Liver (tissue), 9 donors: ENCODE measurements around the gene ENDOU. TPM values are rescaled to one million over a fixed set of nuclear protein-coding genes. Genes with fewer than 3 reads are reported as not detected.

Experiments
- DNase-seq: peaks from one replicate; pipeline ENCODE4 v3.0.0-alpha.2; 2017; ENCODE audit warnings: low spot score
- H3K27ac ChIP-seq, 2 donors: one replicate each; pipeline ENCODE4 v1.7.0; 2013; ENCODE audit warnings: inconsistent platforms in 2 of 2, low read length in 2 of 2, control low read depth in 1 of 2, low read depth in 1 of 2, mild to moderate bottlenecking in 1 of 2
- H3K27me3 ChIP-seq, 4 donors: one replicate each; pipeline versions ENCODE4 v1.6.1 to v1.7.0; 2013; ENCODE audit warnings: low read length in 3 of 4, inconsistent platforms in 1 of 4, mild to moderate bottlenecking in 1 of 4, moderate library complexity in 1 of 4; ENCODE audit not compliant: control insufficient read depth in 4 of 4, insufficient read depth in 4 of 4
- H3K36me3 ChIP-seq, 4 donors: one replicate each; pipeline versions ENCODE4 v1.6.1 to v1.7.0; 2013; ENCODE audit warnings: low read length in 3 of 4, mild to moderate bottlenecking in 3 of 4, low read depth in 1 of 4, moderate library complexity in 1 of 4; ENCODE audit not compliant: control insufficient read depth in 4 of 4, insufficient read depth in 3 of 4
- H3K4me1 ChIP-seq, 4 donors: one replicate each; pipeline versions ENCODE4 v1.6.1 to v1.7.0; 2013; ENCODE audit warnings: low read length in 3 of 4, mild to moderate bottlenecking in 3 of 4, moderate library complexity in 1 of 4; ENCODE audit not compliant: control insufficient read depth in 4 of 4, insufficient read depth in 4 of 4
- H3K4me3 ChIP-seq, 3 donors: one replicate each; pipeline versions ENCODE4 v1.6.1 to v1.7.0; 2013; ENCODE audit warnings: low read length in 3 of 3, control low read depth in 1 of 3, low read depth in 1 of 3, mild to moderate bottlenecking in 1 of 3
- H3K9ac ChIP-seq, 2 donors: one replicate each; pipeline ENCODE4 v1.7.0; 2013; ENCODE audit warnings: low read length in 2 of 2, mild to moderate bottlenecking in 2 of 2, moderate library complexity in 2 of 2, control low read depth in 1 of 2, low read depth in 1 of 2
- H3K9me3 ChIP-seq, 4 donors: one replicate each; pipeline versions ENCODE4 v1.6.1 to v1.7.0; 2013; ENCODE audit warnings: low read length in 3 of 4; ENCODE audit not compliant: control insufficient read depth in 4 of 4
- EGR1 ChIP-seq, 2 donors: IDR thresholded peaks; 2 replicates each; pipeline ENCODE4 v1.6.1; 2016 to 2018; ENCODE audit warnings: antibody characterized with exemption in 2 of 2, low read depth in 2 of 2
- FOXA1 ChIP-seq: IDR thresholded peaks from 2 replicates; pipeline ENCODE4 v1.6.1; 2016; ENCODE audit warnings: antibody characterized with exemption
- FOXA2 ChIP-seq: IDR thresholded peaks from 2 replicates; pipeline ENCODE4 v1.6.1; 2016; ENCODE audit warnings: antibody characterized with exemption
- GABPA ChIP-seq, 2 donors: IDR thresholded peaks in 1 of 2; conservative IDR thresholded peaks in 1 of 2; 2 replicates each; pipeline ENCODE4 v1.6.1; 2016; ENCODE audit warnings: antibody characterized with exemption in 2 of 2, mild to moderate bottlenecking in 1 of 2, moderate library complexity in 1 of 2
- HNF4A ChIP-seq, 2 donors: conservative IDR thresholded peaks; 2 replicates each; pipeline ENCODE4 v1.6.1; 2016; ENCODE audit warnings: antibody characterized with exemption in 2 of 2, mild to moderate bottlenecking in 2 of 2
- HNF4G ChIP-seq: IDR thresholded peaks from 2 replicates; pipeline ENCODE4 v1.6.1; 2016; ENCODE audit warnings: antibody characterized with exemption
- JUND ChIP-seq, 2 donors: IDR thresholded peaks; 2 replicates each; pipeline ENCODE4 v1.6.1; 2016; ENCODE audit warnings: antibody characterized with exemption in 2 of 2
- NR2F2 ChIP-seq: IDR thresholded peaks from 2 replicates; pipeline ENCODE4 v1.6.1; 2016; ENCODE audit warnings: antibody characterized with exemption
- RAD21 ChIP-seq, 2 donors: IDR thresholded peaks; 2 replicates each; pipeline ENCODE4 v1.6.1; 2016; ENCODE audit warnings: antibody characterized with exemption in 2 of 2, mild to moderate bottlenecking in 2 of 2
- RXRA ChIP-seq, 2 donors: IDR thresholded peaks; 2 replicates each; pipeline ENCODE4 v1.6.1; 2017 to 2018; ENCODE audit warnings: antibody characterized with exemption in 2 of 2, mild to moderate bottlenecking in 1 of 2
- SP1 ChIP-seq: IDR thresholded peaks from 2 replicates; pipeline ENCODE4 v1.6.1; 2018; ENCODE audit warnings: antibody characterized with exemption, mild to moderate bottlenecking
- TAF1 ChIP-seq: conservative IDR thresholded peaks from 2 replicates; pipeline ENCODE4 v1.6.1; 2016; ENCODE audit warnings: antibody characterized with exemption, mild to moderate bottlenecking
- YY1 ChIP-seq: IDR thresholded peaks from 2 replicates; pipeline ENCODE4 v1.6.1; 2016; ENCODE audit warnings: antibody characterized with exemption, mild to moderate bottlenecking
- WGBS: extraction: QIAGEN DNeasy Blood & Tissue Kit; methylation state at CpG from one replicate; pipeline ENCODE4 v1.1.7; 2013; 5-methylcytosine and 5-hydroxymethylcytosine counted together
- polyA plus RNA-seq, 2 donors: library from polyadenylated mRNA; stranded (reverse) in 1 of 2; unstranded in 1 of 2; fragments of 200-250 nt in 1 of 2; fragments of >200 nt in 1 of 2; fragmentation: Nextera tagmentation in 1 of 2; extraction: Ambion mirVana in 1 of 2; gene quantifications; one replicate each; pipeline versions ENCODE4 v1.2.1 to v1.2.3, GENCODE V29; 2013 to 2015
- total RNA-seq, 2 donors: library from RNA; depleted of rRNA; stranded (reverse); fragments of >200 nt; gene quantifications; one replicate each; pipeline ENCODE4 v1.2.3, GENCODE V29; 2014
- TF ChIP-seq, protein P1 (sequence below): IDR thresholded peaks from 2 replicates; pipeline ENCODE4 v1.6.1; 2016; ENCODE audit warnings: antibody characterized with exemption, mild to moderate bottlenecking
- TF ChIP-seq, protein P2 (sequence below): IDR thresholded peaks from 2 replicates; pipeline ENCODE4 v1.6.1; 2016; ENCODE audit warnings: antibody characterized with exemption
- TF ChIP-seq, protein P3 (sequence below): fragments of 150-350 bp; IDR thresholded peaks from 2 replicates; pipeline ENCODE4 v1.5.1; 2017; ENCODE audit warnings: improper control_type of control experiment, low read depth, low read length; ENCODE audit not compliant: missing input control
- TF ChIP-seq, protein P4 (sequence below): IDR thresholded peaks from 2 replicates; pipeline ENCODE4 v1.6.1; 2016; ENCODE audit warnings: antibody characterized with exemption
- TF ChIP-seq, protein P5 (sequence below): IDR thresholded peaks from 2 replicates; pipeline ENCODE4 v1.6.1; 2016; ENCODE audit warnings: antibody characterized with exemption
- donor health status: healthy.
- donor health status: healthy.
- donor health status: healthy.
- donor health status: healthy.
- donor health status: healthy.

ENDOU gene
- total and polyA plus RNA-seq, 4 donors = 0.25 TPM; not detected in 3

DNA sequence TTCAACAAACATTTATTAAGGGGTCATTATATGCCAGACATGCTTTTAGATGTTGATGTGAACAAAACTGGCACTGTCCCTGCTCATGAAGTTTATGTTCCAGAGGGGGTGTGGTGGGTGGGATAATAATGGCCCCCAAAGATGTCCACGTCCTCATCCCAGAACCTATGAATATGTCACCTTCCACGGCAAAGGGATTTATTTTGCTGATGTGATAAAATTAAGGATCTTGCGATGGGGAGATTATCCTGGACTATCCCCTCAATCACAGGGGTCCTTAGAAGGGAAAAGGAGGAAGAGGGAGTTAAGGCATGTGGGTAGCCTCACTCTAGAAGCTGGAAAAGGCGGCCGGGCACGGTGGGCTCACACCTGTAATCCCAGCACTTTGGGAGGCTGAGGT is 46.0 kb upstream of the ENDOU start:
- TF ChIP-seq, protein P1, sequence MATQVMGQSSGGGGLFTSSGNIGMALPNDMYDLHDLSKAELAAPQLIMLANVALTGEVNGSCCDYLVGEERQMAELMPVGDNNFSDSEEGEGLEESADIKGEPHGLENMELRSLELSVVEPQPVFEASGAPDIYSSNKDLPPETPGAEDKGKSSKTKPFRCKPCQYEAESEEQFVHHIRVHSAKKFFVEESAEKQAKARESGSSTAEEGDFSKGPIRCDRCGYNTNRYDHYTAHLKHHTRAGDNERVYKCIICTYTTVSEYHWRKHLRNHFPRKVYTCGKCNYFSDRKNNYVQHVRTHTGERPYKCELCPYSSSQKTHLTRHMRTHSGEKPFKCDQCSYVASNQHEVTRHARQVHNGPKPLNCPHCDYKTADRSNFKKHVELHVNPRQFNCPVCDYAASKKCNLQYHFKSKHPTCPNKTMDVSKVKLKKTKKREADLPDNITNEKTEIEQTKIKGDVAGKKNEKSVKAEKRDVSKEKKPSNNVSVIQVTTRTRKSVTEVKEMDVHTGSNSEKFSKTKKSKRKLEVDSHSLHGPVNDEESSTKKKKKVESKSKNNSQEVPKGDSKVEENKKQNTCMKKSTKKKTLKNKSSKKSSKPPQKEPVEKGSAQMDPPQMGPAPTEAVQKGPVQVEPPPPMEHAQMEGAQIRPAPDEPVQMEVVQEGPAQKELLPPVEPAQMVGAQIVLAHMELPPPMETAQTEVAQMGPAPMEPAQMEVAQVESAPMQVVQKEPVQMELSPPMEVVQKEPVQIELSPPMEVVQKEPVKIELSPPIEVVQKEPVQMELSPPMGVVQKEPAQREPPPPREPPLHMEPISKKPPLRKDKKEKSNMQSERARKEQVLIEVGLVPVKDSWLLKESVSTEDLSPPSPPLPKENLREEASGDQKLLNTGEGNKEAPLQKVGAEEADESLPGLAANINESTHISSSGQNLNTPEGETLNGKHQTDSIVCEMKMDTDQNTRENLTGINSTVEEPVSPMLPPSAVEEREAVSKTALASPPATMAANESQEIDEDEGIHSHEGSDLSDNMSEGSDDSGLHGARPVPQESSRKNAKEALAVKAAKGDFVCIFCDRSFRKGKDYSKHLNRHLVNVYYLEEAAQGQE = no peak
- TF ChIP-seq, protein P2, sequence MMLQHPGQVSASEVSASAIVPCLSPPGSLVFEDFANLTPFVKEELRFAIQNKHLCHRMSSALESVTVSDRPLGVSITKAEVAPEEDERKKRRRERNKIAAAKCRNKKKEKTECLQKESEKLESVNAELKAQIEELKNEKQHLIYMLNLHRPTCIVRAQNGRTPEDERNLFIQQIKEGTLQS = no peak
- TF ChIP-seq, protein P3, sequence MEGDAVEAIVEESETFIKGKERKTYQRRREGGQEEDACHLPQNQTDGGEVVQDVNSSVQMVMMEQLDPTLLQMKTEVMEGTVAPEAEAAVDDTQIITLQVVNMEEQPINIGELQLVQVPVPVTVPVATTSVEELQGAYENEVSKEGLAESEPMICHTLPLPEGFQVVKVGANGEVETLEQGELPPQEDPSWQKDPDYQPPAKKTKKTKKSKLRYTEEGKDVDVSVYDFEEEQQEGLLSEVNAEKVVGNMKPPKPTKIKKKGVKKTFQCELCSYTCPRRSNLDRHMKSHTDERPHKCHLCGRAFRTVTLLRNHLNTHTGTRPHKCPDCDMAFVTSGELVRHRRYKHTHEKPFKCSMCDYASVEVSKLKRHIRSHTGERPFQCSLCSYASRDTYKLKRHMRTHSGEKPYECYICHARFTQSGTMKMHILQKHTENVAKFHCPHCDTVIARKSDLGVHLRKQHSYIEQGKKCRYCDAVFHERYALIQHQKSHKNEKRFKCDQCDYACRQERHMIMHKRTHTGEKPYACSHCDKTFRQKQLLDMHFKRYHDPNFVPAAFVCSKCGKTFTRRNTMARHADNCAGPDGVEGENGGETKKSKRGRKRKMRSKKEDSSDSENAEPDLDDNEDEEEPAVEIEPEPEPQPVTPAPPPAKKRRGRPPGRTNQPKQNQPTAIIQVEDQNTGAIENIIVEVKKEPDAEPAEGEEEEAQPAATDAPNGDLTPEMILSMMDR = no peak
- TF ChIP-seq SP1 (no peak), FOXA2 (no peak), HNF4G (no peak), YY1 (no peak), TAF1 (no peak), JUND (IDR thresholded peaks at IDR 0.05) (no peak), NR2F2 (no peak), GABPA (IDR thresholded peaks at IDR 0.05 in 1 of 2, conservative IDR thresholded peaks at IDR 0.05 in 1 of 2) (no peak), RAD21 (IDR thresholded peaks at IDR 0.05) (no peak), EGR1 (IDR thresholded peaks at IDR 0.05; ENCODE audit: low read depth in 2 of 2) (no peak), HNF4A (conservative IDR thresholded peaks at IDR 0.05) (no peak), FOXA1 (no peak), RXRA (IDR thresholded peaks at IDR 0.05) (no peak)
- TF ChIP-seq, protein P4, sequence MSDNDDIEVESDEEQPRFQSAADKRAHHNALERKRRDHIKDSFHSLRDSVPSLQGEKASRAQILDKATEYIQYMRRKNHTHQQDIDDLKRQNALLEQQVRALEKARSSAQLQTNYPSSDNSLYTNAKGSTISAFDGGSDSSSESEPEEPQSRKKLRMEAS = no peak
- TF ChIP-seq, protein P5, sequence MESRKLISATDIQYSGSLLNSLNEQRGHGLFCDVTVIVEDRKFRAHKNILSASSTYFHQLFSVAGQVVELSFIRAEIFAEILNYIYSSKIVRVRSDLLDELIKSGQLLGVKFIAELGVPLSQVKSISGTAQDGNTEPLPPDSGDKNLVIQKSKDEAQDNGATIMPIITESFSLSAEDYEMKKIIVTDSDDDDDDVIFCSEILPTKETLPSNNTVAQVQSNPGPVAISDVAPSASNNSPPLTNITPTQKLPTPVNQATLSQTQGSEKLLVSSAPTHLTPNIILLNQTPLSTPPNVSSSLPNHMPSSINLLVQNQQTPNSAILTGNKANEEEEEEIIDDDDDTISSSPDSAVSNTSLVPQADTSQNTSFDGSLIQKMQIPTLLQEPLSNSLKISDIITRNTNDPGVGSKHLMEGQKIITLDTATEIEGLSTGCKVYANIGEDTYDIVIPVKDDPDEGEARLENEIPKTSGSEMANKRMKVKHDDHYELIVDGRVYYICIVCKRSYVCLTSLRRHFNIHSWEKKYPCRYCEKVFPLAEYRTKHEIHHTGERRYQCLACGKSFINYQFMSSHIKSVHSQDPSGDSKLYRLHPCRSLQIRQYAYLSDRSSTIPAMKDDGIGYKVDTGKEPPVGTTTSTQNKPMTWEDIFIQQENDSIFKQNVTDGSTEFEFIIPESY = no peak
- Histone ChIP-seq H3K9me3 (no peaks in the 10 kb centered on the region), H3K4me1 (peaks cover 3 to 26% (median 15%) of the 10 kb centered on the region in 4 donors), H3K36me3 (no peaks in the 10 kb centered on the region), H3K27ac (no peak overlapping the region), H3K4me3 (no peak overlapping the region), H3K27me3 (no peaks in the 10 kb centered on the region), H3K9ac (no peak overlapping the region)
- 93% methylated on average over 6 of the region's 6 CpGs for WGBS
- no peak for DNase-seq
